ENCODE data around the gene ABCB10.

- TF ChIP-seq CTCF (IDR thresholded peaks at IDR 0.05; ENCODE audit: borderline replicate concordance, extremely low read depth, low read length, poor library complexity, severe bottlenecking) (no peak), EZH2 (IDR thresholded peaks at IDR 0.05; ENCODE audit: borderline replicate concordance, low read depth, low read length, severe bottlenecking) (no peak)
Observed at GRCh38 chr1:229550812-229551567, 7.5 kb downstream of the ABCB10 start.

All from DND-41 (cell line).